ENCODE data around the gene RASSF5. TPM values are rescaled to one million over a fixed set of nuclear protein-coding genes. Genes with fewer than 3 reads are reported as not detected.

RASSF5 gene
- total and polyA plus RNA-seq, 2 donors (not counting 1 experiment from before 2014, with no cell fraction given), result 69.7 to 146 TPM

DNA sequence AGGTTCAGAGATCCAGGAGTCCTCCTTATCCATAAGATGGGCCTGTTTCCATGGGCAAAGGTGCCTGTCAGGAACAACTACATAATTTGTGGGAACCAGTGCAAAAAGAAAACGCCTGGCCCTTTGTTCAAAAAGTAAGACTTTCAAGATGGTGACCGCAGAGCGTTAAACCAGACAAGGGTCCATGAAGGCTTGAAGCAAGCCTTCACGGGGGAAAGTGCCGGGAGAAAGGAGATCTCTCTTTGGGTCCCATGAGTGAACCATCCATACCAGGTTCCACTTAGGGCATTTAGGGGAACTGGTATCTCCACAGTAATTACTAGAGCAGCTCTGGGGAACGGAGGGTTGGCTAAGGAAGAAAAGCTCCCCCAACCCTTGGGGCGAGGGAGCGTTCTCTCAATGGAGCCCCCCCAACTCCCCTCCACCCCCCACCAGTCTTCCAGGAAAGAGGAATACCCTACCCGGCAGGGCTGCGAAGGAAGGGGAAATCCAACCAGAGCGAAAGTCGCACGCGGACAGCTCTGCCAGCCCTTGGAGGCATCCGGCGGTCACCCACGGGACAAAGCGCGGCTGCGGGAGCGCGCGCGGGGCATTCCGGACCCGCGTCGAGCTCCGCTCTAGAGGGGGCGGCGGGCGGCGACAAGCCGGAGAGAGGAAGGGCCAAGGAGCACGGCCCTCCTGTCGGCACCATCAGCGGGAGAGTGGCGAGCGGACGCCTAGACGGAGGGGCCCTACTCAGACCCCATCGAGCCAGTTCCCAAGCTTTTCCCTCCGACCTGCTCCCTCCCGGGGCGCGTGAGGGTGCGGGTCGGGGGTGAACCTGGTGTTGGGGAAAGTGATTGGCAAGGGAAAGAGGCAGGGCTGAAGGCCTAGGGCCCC, 687 bp upstream of the RASSF5 start:
- Histone ChIP-seq H3K27ac (ENCODE audit: low read length in 2 of 2) (no peak overlapping the region), H3K36me3 (replicated peaks in 1 of 2; ENCODE audit: control extremely low read depth in 1 of 2, control insufficient read depth in 1 of 2, extremely low read depth in 1 of 2, insufficient read depth in 2 of 2, low read length in 1 of 2) (no peaks in the 10 kb centered on the region), H3K27me3 (replicated peaks in 1 of 4; ENCODE audit: control extremely low read depth in 1 of 4, control insufficient read depth in 3 of 4, insufficient read depth in 4 of 4, low read length in 3 of 4) (peaks cover 0 to 42% (median 19%) of the 10 kb centered on the region in 4 experiments), H3K4me2 (replicated peaks; ENCODE audit: low read depth, low read length, poor library complexity, severe bottlenecking) (peak overlapping the region; percentile 97), H3K9ac (ENCODE audit: low read length) (peak overlapping the region; percentile 71), H2AFZ (ENCODE audit: insufficient read depth, low read depth, low read length, poor library complexity, severe bottlenecking) (peak overlapping the region; percentile 76), H3K4me1 (ENCODE audit: control insufficient read depth in 2 of 2, insufficient read depth in 2 of 2, low read length in 2 of 2) (peaks cover 19 to 21% of the 10 kb centered on the region in 2 donors), H3K9me3 (ENCODE audit: control extremely low read depth in 1 of 3, control insufficient read depth in 2 of 3, insufficient read depth in 1 of 3, low read length in 2 of 3) (peaks cover 0 to 3% (median 0%) of the 10 kb centered on the region in 3 donors), H3K4me3 (ENCODE audit: control extremely low read depth in 1 of 5, extremely low read depth in 1 of 5, insufficient read depth in 1 of 5, low read depth in 2 of 5, low read length in 4 of 5) (peak overlapping the region; percentile 28 to 75 (median 64)), H4K20me1 (ENCODE audit: control insufficient read depth, insufficient read depth, low read length, poor library complexity, severe bottlenecking) (no peaks in the 10 kb centered on the region), H3K79me2 (ENCODE audit: control insufficient read depth, insufficient read depth, low read length) (no peaks in the 10 kb centered on the region)
- 12% methylated on average over 40 of the region's 48 CpGs for WGBS (ENCODE audit: insufficient coverage)
- Mint-ChIP-seq H3K4me3 (peak overlapping the region; percentile 86), H3K9me3 (ENCODE audit: insufficient read depth) (no peaks in the 10 kb centered on the region), H3K27me3 (peaks cover 32% of the 10 kb centered on the region), H3K27ac (peak overlapping the region; percentile 6), H3K4me1 (peaks cover 28% of the 10 kb centered on the region)
- peak; percentile 26 for ATAC-seq (ENCODE audit: low read depth)
- POLR2A ChIA-PET, result interaction anchor here (0.6 to 1.5 kb wide), 6 partner anchors 9 to 494 kb away, joined by 3 to 5 read pairs (median 4); no protein-coding TSS in a partner anchor
- DNase-seq, result peak; percentile 67
- TF ChIP-seq, protein P1, sequence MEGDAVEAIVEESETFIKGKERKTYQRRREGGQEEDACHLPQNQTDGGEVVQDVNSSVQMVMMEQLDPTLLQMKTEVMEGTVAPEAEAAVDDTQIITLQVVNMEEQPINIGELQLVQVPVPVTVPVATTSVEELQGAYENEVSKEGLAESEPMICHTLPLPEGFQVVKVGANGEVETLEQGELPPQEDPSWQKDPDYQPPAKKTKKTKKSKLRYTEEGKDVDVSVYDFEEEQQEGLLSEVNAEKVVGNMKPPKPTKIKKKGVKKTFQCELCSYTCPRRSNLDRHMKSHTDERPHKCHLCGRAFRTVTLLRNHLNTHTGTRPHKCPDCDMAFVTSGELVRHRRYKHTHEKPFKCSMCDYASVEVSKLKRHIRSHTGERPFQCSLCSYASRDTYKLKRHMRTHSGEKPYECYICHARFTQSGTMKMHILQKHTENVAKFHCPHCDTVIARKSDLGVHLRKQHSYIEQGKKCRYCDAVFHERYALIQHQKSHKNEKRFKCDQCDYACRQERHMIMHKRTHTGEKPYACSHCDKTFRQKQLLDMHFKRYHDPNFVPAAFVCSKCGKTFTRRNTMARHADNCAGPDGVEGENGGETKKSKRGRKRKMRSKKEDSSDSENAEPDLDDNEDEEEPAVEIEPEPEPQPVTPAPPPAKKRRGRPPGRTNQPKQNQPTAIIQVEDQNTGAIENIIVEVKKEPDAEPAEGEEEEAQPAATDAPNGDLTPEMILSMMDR (IDR thresholded peaks at IDR 0.05), result no peak
- no peak for TF ChIP-seq EZH2 (IDR thresholded peaks at IDR 0.05; ENCODE audit: borderline replicate concordance, insufficient read depth, low read depth, low read length, poor library complexity, severe bottlenecking)
- intact Hi-C loops (cut with micrococcal nuclease), result loop anchor here (1.0 to 5.0 kb wide), 3 partner anchors 10 to 50 kb away; partner anchors contain the start of gene IKBKE
- CTCF ChIA-PET, result interaction anchor here (0.8 to 3.4 kb wide), 14 partner anchors 8 to 105 kb away, joined by 3 to 19 read pairs (median 4); partner anchors contain the start of genes EIF2D and IKBKE

Measured in B cell (primary cell).